ENCODE results near the gene FOXN4.

DNA sequence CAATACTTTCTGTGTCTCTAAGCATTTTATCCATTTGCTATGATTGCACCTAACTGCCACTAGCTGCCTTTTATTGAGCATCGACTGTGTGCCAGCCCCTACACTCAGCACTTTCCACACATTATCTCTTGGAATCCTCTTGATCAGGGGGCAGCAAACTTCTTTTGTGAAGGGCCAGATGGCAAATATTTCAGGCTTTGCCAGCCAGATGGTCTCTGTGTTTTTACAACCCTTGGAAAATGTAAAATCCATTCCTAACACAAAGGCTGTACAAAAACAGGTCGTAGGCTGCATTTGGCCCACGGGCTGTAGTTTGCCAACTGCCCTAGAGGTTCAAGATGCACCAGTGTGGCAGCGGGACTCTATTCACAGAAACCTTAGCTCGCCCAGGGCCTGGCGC lies 19.5 kb downstream of the FOXN4 start:
- TF ChIP-seq, protein P1, sequence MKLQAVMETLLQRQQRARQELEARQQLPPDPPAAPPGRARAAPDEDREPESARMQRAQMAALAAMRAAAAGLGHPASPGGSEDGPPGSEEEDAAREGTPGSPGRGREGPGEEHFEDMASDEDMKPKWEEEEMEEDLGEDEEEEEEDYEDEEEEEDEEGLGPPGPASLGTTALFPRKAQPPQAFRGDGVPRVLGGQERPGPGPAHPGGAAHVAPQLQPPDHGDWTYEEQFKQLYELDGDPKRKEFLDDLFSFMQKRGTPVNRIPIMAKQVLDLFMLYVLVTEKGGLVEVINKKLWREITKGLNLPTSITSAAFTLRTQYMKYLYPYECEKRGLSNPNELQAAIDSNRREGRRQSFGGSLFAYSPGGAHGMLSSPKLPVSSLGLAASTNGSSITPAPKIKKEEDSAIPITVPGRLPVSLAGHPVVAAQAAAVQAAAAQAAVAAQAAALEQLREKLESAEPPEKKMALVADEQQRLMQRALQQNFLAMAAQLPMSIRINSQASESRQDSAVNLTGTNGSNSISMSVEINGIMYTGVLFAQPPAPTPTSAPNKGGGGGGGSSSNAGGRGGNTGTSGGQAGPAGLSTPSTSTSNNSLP (IDR thresholded peaks at IDR 0.05; ENCODE audit: low read depth, low read length), result no peak
- TF ChIP-seq EZH2 (conservative IDR thresholded peaks at IDR 0.05; ENCODE audit: low read depth, low read length), result no peak
